SU-DHL-6 (cell line): ENCODE measurements around the gene BAHCC1.

Experiments
- CTCF ChIP-seq: fragments of 200-600 bp; sonication (generic); IDR thresholded peaks from one replicate; pipeline ENCODE4 v1.5.1; 2017; ENCODE audit warnings: antibody characterized with exemption, mild to moderate bottlenecking, low read length, moderate library complexity; ENCODE audit not compliant: insufficient read depth, poor library complexity, severe bottlenecking
- EZH2phosphoT487 ChIP-seq: fragments of 200-600 bp; sonication (generic), shearing (Covaris generic); conservative IDR thresholded peaks from 2 replicates; pipeline ENCODE4 v1.6.1; 2018; ENCODE audit warnings: mild to moderate bottlenecking, antibody characterized with exemption, low read length, moderate library complexity, mixed read lengths

GRCh38 chr17:81404558-81405165, 9.4 kb downstream of the BAHCC1 start:
- no peak for TF ChIP-seq EZH2phosphoT487
- TF ChIP-seq CTCF, result no peak
